ENCODE data around the gene CNNM2. TPM values are rescaled to one million over a fixed set of nuclear protein-coding genes. Genes with fewer than 3 reads are reported as not detected.
A peak's percentile ranks its signal among the peaks of the same experiment; 100 is the strongest.

CNNM2 gene
- total RNA-seq, 4 donors from 2014 or later = 15.2 to 19.2 (median 15.9) TPM

DNA sequence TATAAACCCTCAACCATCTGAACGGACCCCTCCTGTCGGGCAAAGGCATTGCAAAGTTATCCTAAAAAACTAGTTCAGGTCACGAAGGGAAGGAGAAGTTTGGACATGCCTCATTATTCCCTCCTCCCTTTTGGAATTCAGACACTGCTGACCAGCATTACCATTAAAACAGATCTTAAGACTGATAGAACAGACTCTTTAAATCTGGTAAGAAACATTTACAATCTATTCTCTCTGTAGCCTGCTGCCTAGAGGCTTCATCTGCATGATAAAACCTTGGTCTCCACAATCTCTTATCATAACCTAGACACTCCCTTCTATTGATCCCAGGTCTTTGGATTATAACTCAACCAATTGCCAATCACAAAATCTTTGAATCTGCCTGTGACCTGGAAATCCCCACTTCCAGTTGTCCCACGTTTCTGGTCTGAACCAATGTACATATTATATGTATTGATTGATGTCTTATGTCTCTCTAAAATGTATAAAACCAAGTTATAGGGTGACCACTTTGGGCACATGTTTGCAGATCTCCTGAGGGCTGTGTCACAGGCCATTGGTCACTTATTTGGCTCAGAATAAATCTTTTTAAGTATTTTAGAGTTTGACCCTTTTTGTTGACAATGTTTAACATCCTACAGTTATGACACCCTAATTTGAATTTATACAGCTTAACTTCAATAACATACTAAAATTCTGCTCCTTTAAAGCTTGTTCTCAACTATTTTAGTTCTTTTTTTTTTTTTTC lies 23.5 kb upstream of the CNNM2 start:
- no peak for TF ChIP-seq POLR2A (IDR thresholded peaks at IDR 0.05)
- TF ChIP-seq, protein P1, sequence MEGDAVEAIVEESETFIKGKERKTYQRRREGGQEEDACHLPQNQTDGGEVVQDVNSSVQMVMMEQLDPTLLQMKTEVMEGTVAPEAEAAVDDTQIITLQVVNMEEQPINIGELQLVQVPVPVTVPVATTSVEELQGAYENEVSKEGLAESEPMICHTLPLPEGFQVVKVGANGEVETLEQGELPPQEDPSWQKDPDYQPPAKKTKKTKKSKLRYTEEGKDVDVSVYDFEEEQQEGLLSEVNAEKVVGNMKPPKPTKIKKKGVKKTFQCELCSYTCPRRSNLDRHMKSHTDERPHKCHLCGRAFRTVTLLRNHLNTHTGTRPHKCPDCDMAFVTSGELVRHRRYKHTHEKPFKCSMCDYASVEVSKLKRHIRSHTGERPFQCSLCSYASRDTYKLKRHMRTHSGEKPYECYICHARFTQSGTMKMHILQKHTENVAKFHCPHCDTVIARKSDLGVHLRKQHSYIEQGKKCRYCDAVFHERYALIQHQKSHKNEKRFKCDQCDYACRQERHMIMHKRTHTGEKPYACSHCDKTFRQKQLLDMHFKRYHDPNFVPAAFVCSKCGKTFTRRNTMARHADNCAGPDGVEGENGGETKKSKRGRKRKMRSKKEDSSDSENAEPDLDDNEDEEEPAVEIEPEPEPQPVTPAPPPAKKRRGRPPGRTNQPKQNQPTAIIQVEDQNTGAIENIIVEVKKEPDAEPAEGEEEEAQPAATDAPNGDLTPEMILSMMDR (IDR thresholded peaks at IDR 0.05) = no peak
- Histone ChIP-seq H3K27ac (no peak overlapping the region), H3K4me3 (replicated peaks in 1 of 3) (no peak overlapping the region), H3K4me1 (no peaks in the 10 kb centered on the region), H3K36me3 (no peaks in the 10 kb centered on the region), H3K27me3 (no peaks in the 10 kb centered on the region), H3K9me3 (no peaks in the 10 kb centered on the region)
- 93 to 96% methylated on average over 4 of the region's 4 CpGs for WGBS, 2 donors
- DNase-seq = no peak
- intact Hi-C loops (cut with DNase I) = no loop called here

DNA sequence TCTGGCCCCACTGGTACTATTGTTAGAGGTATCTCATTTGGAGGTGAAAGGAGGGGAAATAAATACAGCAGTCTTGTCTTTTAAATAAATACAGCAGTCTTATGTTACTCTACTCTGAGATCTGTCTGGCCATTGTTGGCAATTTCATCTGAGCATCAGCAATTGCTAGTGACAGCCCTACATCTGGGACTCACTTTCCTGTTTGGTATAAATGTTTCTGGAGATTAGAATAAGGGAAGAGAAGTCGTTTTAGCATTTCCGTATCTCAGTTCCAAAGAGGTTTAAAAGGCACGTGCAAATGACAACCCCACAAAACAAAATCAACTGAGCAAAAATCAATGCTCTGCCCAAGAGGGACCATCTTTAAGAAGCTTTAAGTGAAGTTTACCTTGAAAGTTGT lies 18.1 kb upstream of the CNNM2 start:
- WGBS, 2 donors = 83 to 84% methylated on average over 3 of the region's 3 CpGs
- DNase-seq = no peak
- H3K27ac ChIP-seq = no peak overlapping the region

DNA sequence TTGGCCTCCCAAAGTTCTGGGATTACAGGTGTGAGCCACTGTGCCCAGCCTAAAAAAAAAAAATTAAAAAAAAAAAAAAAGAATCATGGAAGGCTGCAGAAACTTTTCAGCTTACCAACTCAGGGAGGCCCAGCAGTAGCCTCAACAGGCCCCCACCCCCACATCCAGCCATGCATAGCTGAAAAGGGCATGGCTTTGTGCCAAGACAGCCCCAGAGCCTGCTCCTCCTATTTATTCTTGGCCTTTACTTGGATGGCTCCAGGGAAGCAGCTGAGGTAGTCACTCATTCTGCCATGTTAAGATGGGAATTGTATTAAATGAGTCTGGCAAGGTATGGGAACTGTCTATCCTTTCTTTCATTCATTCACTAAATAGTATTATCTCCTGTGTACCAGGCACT lies 13.7 kb upstream of the CNNM2 start:
- intact Hi-C loops (cut with DNase I) = loop anchor here (5.0 kb wide), 1 partner anchor 177 kb away; no protein-coding TSS in a partner anchor
- Histone ChIP-seq H3K27ac (no peak overlapping the region), H3K9me3 (no peaks in the 10 kb centered on the region), H3K4me1 (peaks cover 0 to 3% of the 10 kb centered on the region in 2 donors), H3K4me3 (replicated peaks in 1 of 3) (no peak overlapping the region), H3K27me3 (no peaks in the 10 kb centered on the region), H3K36me3 (no peaks in the 10 kb centered on the region)
- TF ChIP-seq POLR2A (IDR thresholded peaks at IDR 0.05) = no peak
- TF ChIP-seq, protein P1 (IDR thresholded peaks at IDR 0.05) = no peak
- peak; percentile 51 to 57 for DNase-seq

More for the DNA sequence above, 18.1 kb upstream of the CNNM2 start:
- no peak for TF ChIP-seq POLR2A (IDR thresholded peaks at IDR 0.05)
- TF ChIP-seq, protein P1 (IDR thresholded peaks at IDR 0.05) = no peak
- no peak overlapping the region for H3K4me3 ChIP-seq (replicated peaks in 1 of 3)
- no peaks in the 10 kb centered on the region for H3K36me3 ChIP-seq
- H3K4me1 ChIP-seq = peaks cover 0 to 3% of the 10 kb centered on the region in 2 donors
- no peaks in the 10 kb centered on the region for H3K9me3 ChIP-seq
- no peaks in the 10 kb centered on the region for H3K27me3 ChIP-seq
- intact Hi-C loops (cut with DNase I) = loop anchor here (2.0 to 5.0 kb wide), 2 partner anchors 65 to 173 kb away; no protein-coding TSS in a partner anchor

DNA sequence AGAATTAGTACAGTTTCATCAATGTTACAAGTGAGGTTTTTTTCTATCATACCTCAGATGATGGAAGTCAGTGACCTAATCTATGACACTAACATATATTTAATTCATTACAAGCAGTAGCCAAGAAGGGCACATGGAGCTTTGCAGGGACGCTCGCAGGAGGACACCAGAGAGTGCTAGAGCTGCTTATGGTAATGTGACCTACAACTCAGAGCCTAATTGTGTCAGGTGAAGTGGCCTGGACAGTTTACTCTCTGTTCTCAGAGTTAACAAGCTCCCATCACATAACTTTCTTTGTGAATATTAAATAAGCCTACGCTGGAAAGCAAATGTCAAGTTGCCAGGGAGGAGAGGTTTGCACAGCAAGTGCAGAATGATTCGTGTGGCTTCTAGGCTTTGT lies 11.6 kb upstream of the CNNM2 start:
- H3K36me3 ChIP-seq = no peaks in the 10 kb centered on the region
- no peak overlapping the region for H3K27ac ChIP-seq
- no peak overlapping the region for H3K4me3 ChIP-seq (replicated peaks in 1 of 3)
- 92 to 93% methylated on average over 4 of the region's 4 CpGs for WGBS, 2 donors
- H3K9me3 ChIP-seq = no peaks in the 10 kb centered on the region
- DNase-seq = no peak
- TF ChIP-seq, protein P1 (IDR thresholded peaks at IDR 0.05) = no peak
- no peak for TF ChIP-seq POLR2A (IDR thresholded peaks at IDR 0.05)
- H3K4me1 ChIP-seq = peaks cover 0 to 3% of the 10 kb centered on the region in 2 donors
- intact Hi-C loops (cut with DNase I) = no loop called here
- no peaks in the 10 kb centered on the region for H3K27me3 ChIP-seq

DNA sequence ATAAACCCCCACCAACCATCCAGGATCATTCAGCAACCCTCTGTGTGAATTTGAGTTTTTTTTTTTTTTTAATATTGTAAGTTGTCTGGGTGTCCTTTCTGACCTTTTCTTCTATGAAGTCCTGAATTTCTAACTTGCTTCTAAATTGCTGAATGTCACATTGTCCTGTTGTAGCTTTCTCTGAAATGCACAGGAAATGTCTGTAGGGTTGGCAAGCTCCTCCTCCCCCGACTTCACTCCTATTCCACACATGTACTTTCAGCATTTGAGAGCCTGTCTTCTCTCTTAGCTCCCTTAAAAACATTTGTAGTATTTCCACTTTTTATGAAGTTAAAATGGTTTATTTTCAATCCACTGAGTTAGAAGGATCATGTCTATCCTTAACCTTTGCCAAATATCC lies 3.3 kb upstream of the CNNM2 start:
- no peaks in the 10 kb centered on the region for H3K9me3 ChIP-seq
- intact Hi-C loops (cut with DNase I) = loop anchor here (5.0 kb wide), 1 partner anchor 333 kb away; the partner anchor contains the start of gene RPEL1
- H3K4me3 ChIP-seq (replicated peaks in 1 of 3) = no peak overlapping the region
- H3K36me3 ChIP-seq = no peaks in the 10 kb centered on the region
- WGBS, 2 donors = 74 to 77% methylated on average over 1 of the region's 1 CpG
- TF ChIP-seq POLR2A (IDR thresholded peaks at IDR 0.05) = no peak
- TF ChIP-seq, protein P1 (IDR thresholded peaks at IDR 0.05) = no peak
- no peaks in the 10 kb centered on the region for H3K27me3 ChIP-seq
- H3K4me1 ChIP-seq = peaks cover 6 to 14% of the 10 kb centered on the region in 2 donors
- no peak for DNase-seq
- no peak overlapping the region for H3K27ac ChIP-seq
